ENCODE measurements around the gene CREBBP.

DNA sequence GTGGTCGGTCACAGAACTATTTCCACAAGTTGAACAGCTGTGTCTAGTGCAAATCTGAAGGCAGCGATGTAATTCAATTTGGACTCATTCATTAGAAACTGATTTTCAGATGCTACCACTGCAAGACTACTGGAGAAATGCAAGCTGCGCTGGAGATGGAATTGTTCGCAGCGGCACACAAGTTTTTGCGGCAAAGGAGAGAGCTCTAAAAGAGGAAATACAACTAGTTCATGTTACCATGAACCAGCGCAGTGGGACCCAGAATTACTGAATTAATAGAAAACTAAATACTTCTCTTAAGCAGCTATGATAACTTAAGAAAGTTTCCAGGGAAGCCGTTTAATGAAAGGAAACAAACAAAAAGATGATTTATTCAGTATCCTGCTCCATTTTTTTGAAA is 1.9 kb downstream of the CREBBP start:
- TF ChIP-seq POLR2A (IDR thresholded peaks at IDR 0.05; ENCODE audit: low read length) (no peak), GATA1 (IDR thresholded peaks at IDR 0.05; ENCODE audit: low read depth, low read length) (no peak)

Measured in erythroblast (primary cell).